T-helper 2 cell treated with Interferon-gamma antibody and Interleukin-4, amounts not matched to agents 100 ng/mL and 5 ng/mL, for 36 hours (primary cell): ENCODE data around the gene SCG3. TPM values are rescaled to one million over a fixed set of nuclear protein-coding genes. Genes with fewer than 3 reads are reported as not detected.

ENCODE experiments used
- intact Hi-C: fragments of 100-400 bp; cut with micrococcal nuclease; formaldehyde crosslinking; loops from one replicate; pipeline ENCODE4 v1.15.1; 2023
- total RNA-seq: library from RNA; stranded (reverse); gene quantifications from 2 replicates; pipeline ENCODE4 v1.2.3, GENCODE V29; 2022

Gene SCG3
- total RNA-seq, 1 donor from 2014 or later, result not detected

DNA sequence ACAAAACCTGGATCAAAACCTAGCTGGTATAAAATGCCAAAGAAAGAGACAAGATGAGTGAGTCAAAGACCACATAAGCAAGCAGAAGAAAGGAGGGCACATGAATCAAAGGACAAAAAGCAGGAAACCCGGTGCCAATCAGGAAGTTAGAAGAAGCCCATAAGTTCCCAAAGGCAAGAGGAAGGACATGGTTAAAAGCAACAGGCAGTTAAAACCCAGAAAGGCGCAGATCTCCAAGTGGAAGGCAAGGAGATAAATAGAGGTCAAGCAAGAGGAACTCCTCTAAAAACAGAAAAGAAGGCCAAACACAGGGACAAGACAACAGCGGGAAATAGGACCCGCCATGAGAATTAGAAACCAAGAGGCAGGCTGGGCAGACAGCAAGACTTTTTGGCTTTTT lies 74.5 kb downstream of the SCG3 start:
- intact Hi-C loops, result no loop called here

DNA sequence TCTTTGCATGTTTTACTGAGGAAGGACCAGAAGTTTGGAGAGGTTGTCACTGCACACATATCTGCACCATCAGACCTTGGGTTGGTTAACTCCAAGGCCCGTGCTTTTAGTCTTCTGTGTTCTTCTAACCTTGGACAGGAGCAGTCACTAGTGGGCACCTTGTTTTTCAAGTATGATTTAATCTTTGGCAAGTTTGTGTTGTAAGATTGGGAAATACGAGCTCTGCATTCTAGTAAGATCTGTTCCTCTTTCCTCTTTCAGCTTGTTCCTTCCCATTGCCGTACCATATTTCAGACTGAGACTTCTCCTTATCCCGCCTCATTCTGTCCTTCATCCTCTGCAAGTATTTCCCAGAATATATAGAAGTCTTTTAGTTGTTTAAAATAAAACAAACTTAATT lies 75.2 kb downstream of the SCG3 start:
- intact Hi-C loops, result no loop called here

DNA sequence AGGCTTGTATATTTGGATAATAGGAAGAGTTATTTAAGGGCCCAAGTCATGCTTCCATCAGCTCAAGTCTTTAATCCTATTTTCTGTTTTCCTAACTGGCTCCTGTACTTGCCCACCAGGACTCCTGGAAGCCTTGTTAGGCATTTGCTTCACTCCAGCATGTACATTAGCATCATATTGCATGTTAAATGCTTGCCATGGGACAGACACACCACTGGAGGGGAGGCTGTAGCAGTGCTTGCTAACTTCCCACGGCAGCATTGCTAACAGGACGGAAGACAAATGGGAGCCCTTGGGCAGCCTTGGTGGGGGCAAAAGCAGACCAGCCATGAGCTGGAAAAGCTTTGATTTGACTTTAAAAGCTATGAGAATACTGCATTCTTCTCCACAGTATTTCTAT lies 76.1 kb downstream of the SCG3 start:
- intact Hi-C loops, result no loop called here

DNA sequence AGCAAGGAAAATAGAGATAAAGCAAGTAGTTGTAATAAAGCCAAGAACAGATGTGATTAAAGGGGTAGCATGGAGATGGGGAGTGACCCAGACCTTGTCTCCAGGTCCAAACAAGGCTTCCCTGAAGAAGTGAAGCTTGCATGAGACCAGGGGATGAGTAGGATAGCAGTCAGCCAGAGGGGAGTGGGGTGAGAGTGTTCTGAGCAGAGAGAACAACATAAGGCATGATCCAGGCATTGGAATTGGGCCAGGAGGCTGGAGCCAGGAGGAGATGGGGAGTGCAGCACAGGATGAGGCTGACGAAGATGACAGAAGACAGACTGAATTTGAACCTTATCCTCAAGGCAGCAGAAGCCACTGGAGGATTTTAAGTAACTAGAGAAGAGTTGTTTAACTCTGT lies 77.3 kb downstream of the SCG3 start:
- intact Hi-C loops, result no loop called here

DNA sequence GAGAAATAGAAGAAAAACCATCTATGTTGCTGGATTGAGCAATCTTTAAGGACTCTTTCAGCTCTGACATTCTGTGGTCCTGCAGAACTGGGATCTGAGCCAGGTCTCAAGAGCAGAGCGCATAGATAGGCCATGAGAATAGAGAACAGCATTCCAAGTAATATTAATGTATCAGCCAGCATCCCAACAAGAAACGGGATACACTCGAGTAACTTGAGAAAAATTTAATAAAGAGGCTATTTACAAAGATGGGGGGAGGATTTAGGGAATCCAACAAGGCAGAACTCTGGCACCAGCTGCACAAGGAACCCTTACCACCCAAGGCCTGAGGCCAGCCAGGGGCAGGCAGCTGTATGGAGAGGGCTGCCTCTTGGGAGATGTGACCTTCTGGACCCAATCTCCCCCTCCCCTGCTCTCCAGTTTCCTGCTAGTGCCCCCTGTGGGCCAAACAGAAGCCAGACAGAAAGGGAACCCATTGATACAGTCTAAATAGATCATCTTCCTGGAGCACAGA lies 78.3 kb downstream of the SCG3 start:
- intact Hi-C loops, result no loop called here

DNA sequence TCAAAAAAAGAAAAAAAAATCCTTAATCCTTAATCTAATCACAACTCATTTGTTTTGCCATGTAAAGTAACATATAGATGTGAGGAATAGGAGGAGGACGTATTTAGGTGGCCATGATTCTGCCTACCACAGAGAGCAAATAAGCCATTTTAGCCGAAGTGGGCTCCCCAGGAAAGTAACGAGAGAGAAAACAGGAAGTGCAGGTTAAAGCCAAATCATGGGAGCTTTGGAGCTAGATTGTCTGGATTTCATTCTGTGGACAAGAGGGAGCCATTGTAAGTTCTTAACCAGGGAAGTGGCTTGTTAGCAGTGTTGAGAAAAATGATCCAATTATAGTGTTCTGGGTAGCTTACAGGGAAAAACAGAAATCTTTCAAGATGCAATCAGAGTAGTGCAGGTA lies 79.5 kb downstream of the SCG3 start:
- intact Hi-C loops, result no loop called here

DNA sequence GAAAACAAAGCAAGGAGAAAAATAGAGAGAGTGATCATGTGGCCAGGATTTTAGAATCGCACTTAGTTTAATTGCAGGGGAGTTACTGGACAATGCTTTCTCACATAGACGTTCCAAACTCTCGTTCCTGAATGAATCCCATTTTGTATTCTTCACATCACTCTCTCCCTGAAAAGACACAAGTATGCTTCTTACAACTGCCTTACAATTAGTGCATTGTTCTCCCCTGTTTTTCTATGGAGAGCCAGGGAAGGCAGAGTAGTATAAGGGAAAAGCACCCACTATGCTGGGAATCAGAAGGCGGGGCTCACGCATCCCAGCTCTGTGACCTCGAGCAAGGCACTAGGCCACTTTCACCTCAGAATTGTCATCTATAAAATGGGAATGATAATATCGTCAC lies 84.4 kb downstream of the SCG3 start:
- intact Hi-C loops, result no loop called here

DNA sequence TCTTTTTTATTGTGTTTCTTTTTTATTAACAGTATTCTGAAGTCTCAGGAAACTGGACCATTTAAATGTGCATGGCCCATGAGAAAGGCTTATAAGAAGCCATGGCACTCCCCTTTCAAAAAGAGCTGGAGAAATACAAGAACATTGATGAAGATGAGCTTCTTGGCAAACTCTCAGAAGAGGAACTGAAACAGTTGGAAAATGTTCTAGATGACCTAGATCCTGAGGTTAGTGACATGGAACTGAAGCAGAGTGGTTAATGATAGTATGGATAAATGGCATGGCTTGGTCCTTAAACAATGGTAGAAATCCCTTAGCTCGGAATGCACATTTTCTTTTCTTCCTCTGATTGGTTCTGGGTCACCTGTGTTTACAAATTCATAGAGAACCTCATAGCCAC lies 85.0 kb downstream of the SCG3 start:
- intact Hi-C loops, result no loop called here

DNA sequence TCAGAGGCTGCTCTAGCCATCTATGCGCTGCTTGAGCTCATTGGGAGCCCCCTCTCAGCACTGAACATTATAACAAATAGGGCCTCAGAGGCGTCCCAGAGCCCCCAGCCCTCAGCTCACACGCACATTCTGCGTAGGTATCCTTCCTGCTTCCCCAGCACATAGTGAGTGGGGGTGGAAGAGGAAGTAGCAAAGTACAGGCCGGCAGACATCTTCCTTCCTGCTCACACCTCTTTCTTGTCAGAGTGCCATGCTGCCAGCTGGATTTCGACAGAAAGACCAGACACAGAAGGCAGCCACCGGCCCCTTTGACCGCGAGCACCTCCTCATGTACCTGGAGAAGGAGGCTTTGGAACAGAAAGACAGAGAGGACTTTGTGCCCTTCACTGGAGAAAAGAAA lies 86.7 kb downstream of the SCG3 start:
- intact Hi-C loops, result no loop called here

Other genes starting within 250 kb of the SCG3 start
- gene DMXL2, start 58.7 kb upstream of the SCG3 start, total RNA-seq, result 3.7 and 4.4 TPM in 2 replicates
- gene LYSMD2, start 56.2 kb downstream of the SCG3 start, total RNA-seq, result 13.2 and 14.3 TPM in 2 replicates
- 4.1 and 4.2 TPM in 2 replicates for gene TMOD2, start 70.1 kb downstream of the SCG3 start, total RNA-seq
- gene TMOD3, start 148.2 kb downstream of the SCG3 start, total RNA-seq, result 60.5 and 60.8 TPM in 2 replicates